CD4-positive, alpha-beta T cell treated with Interleukin-15 for 1 hour (primary cell): ENCODE data around the gene TEDDM1.
"Not testable (repeated sequence)": the region's sequence is repeated elsewhere in the genome, so short reads cannot be mapped to it uniquely, and the experiment has no call there.

Experiments used
- DNase-seq: peaks from one replicate; pipeline ENCODE4 v3.0.0-alpha.2; 2020

TEDDM1 gene

GRCh38 chr1:182400567-182400966 is at the start of gene TEDDM1:
Gene TEDDM1, minus strand, starts transcription at chr1:182400667. Its CDS starts 182 bp downstream, at chr1:182400485.
- no peak for DNase-seq

GRCh38 chr1:182450087-182450486 is 49.6 kb upstream of the TEDDM1 start, which contains the start of gene RGSL1:
Gene RGSL1, plus strand, starts transcription at chr1:182450146. Its CDS starts 20 bp downstream, at chr1:182450166.
- DNase-seq = no peak

- DNase-seq = no peak
Observed at GRCh38 chr1:182447660-182448059, 47.2 kb upstream of the TEDDM1 start.

GRCh38 chr1:182447124-182447523 is 46.7 kb upstream of the TEDDM1 start:
- not testable (repeated sequence) for DNase-seq

- no peak for DNase-seq
Observed at GRCh38 chr1:182446033-182446669, 45.7 kb upstream of the TEDDM1 start.

GRCh38 chr1:182444497-182444896 is 44.0 kb upstream of the TEDDM1 start:
- no peak for DNase-seq

GRCh38 chr1:182442333-182442732 is 41.9 kb upstream of the TEDDM1 start:
- DNase-seq = no peak

GRCh38 chr1:182441719-182442118 is 41.3 kb upstream of the TEDDM1 start:
- no peak for DNase-seq

- DNase-seq = no peak
Observed at GRCh38 chr1:182438326-182438725, 37.9 kb upstream of the TEDDM1 start.

- DNase-seq = no peak
Observed at GRCh38 chr1:182433580-182433979, 33.1 kb upstream of the TEDDM1 start.

GRCh38 chr1:182431278-182431677 is 30.8 kb upstream of the TEDDM1 start:
- DNase-seq = no peak

- DNase-seq = peak; percentile 18
Observed at GRCh38 chr1:182430263-182431068, 30.0 kb upstream of the TEDDM1 start.

- DNase-seq = no peak
Observed at GRCh38 chr1:182428043-182428442, 27.6 kb upstream of the TEDDM1 start.

- DNase-seq = no peak
Observed at GRCh38 chr1:182426442-182427430, 26.3 kb upstream of the TEDDM1 start.

- DNase-seq = no peak
Observed at GRCh38 chr1:182415789-182416188, 15.3 kb upstream of the TEDDM1 start.

- no peak for DNase-seq
Observed at GRCh38 chr1:182413969-182414368, 13.5 kb upstream of the TEDDM1 start.

- no peak for DNase-seq
Observed at GRCh38 chr1:182413486-182413885, 13.0 kb upstream of the TEDDM1 start.

GRCh38 chr1:182410620-182411273 is 10.3 kb upstream of the TEDDM1 start:
- DNase-seq = no peak

- no peak for DNase-seq
Observed at GRCh38 chr1:182410138-182410537, 9.7 kb upstream of the TEDDM1 start.

- DNase-seq = no peak
Observed at GRCh38 chr1:182408435-182409075, 8.1 kb upstream of the TEDDM1 start.

GRCh38 chr1:182407724-182408123 is 7.3 kb upstream of the TEDDM1 start:
- no peak for DNase-seq

GRCh38 chr1:182406012-182406411 is 5.5 kb upstream of the TEDDM1 start:
- no peak for DNase-seq
